ENCODE measurements around the gene CDK12. TPM values are rescaled to one million over a fixed set of nuclear protein-coding genes. Genes with fewer than 3 reads are reported as not detected.
"Not testable (repeated sequence)": the region's sequence is repeated elsewhere in the genome, so short reads cannot be mapped to it uniquely, and the experiment has no call there.

Gene CDK12
- total RNA-seq, 1 experiment from 2014 or later, result 51.2 TPM

DNA sequence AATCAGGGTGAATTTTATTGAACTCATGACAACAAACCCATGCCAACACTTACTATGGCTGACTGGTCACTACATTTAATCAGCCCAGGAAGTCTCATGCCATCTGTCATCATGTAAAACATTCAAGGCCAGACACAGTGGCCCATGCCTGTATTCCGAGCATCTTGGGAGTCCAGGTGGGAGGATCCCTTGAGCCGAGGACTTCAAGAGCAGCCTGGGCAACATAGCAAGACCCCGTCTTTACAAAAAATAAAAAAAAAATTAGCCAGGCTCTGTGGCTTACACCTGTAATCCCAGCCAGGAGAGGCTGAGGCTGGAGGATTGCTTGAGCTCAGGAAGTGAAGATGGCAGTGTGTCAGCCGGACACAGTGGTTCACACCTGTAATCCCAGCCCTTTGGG, 5.4 kb upstream of the CDK12 start (continued):
- TF ChIP-seq CBX3 (IDR thresholded peaks at IDR 0.05; ENCODE audit: low read depth) (no peak), RAD21 (IDR thresholded peaks at IDR 0.05; ENCODE audit: low read depth) (no peak)

DNA sequence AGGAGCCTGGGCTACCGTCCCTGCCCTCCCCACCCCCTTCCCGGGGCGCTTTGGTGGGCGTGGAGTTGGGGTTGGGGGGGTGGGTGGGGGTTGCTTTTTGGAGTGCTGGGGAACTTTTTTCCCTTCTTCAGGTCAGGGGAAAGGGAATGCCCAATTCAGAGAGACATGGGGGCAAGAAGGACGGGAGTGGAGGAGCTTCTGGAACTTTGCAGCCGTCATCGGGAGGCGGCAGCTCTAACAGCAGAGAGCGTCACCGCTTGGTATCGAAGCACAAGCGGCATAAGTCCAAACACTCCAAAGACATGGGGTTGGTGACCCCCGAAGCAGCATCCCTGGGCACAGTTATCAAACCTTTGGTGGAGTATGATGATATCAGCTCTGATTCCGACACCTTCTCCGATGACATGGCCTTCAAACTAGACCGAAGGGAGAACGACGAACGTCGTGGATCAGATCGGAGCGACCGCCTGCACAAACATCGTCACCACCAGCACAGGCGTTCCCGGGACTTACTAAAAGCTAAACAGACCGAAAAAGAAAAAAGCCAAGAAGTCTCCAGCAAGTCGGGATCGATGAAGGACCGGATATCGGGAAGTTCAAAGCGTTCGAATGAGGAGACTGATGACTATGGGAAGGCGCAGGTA, 762 bp downstream of the CDK12 start:
- Histone ChIP-seq H3K9me3 (ENCODE audit: control insufficient read depth in 1 of 2, insufficient read depth in 1 of 2, low read depth in 1 of 2, low read length in 2 of 2) (no peaks in the 10 kb centered on the region), H3K79me2 (ENCODE audit: insufficient read depth, low read length) (peaks cover 55% of the 10 kb centered on the region), H3K27ac (ENCODE audit: low read depth, low read length) (peak overlapping the region; percentile 91), H3K9me2 (ENCODE audit: insufficient read depth) (no peaks in the 10 kb centered on the region), H3K4me1 (ENCODE audit: control insufficient read depth in 1 of 2, insufficient read depth in 2 of 2, low read length in 2 of 2) (peaks cover 12 to 29% of the 10 kb centered on the region in 2 experiments; a peak in 3 of 4 replicates), H3K9ac (ENCODE audit: low read length) (peak overlapping the region; percentile 99), H3K4me3 (replicated peaks in 1 of 2; ENCODE audit: low read depth in 1 of 2, low read length in 2 of 2) (peak overlapping the region; percentile 87 to 92), H2AFZ (ENCODE audit: low read depth, low read length, poor library complexity, severe bottlenecking) (no peak overlapping the region), H3K36me3 (ENCODE audit: control insufficient read depth in 1 of 2, insufficient read depth in 2 of 2, low read length in 2 of 2) (peaks cover 0 to 4% of the 10 kb centered on the region in 2 experiments; a peak in 1 of 4 replicates), H4K20me1 (ENCODE audit: insufficient read depth) (peaks cover 5% of the 10 kb centered on the region; the same call in 1 of the 2 replicates), H3K4me2 (ENCODE audit: low read length) (peak overlapping the region; percentile 89), H3K27me3 (ENCODE audit: insufficient read depth, low read length) (no peaks in the 10 kb centered on the region)
- ATAC-seq (no peak), DNase-seq (ENCODE audit: low read depth, low spot score) (no peak)
- ChIA-PET CTCF (no interaction called here), POLR2A (interaction anchor here (1.4 to 1.6 kb wide), 4 partner anchors 10 to 23 kb away, joined by 3 to 24 read pairs (median 6); partner anchors contain the start of gene MED1), RAD21 (ENCODE audit: low non-redundant PET in 1 of 2, low total read pairs in 2 of 2, uncharacterized antibody in 2 of 2, unreplicated experiment in 2 of 2) (no interaction called here)
- TF ChIP-seq, protein P1, sequence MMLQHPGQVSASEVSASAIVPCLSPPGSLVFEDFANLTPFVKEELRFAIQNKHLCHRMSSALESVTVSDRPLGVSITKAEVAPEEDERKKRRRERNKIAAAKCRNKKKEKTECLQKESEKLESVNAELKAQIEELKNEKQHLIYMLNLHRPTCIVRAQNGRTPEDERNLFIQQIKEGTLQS (IDR thresholded peaks at IDR 0.05), result no peak
- BruUV-seq (replicated peaks), result no TSS peak
- intact Hi-C loops (cut with micrococcal nuclease), result no loop called here

DNA sequence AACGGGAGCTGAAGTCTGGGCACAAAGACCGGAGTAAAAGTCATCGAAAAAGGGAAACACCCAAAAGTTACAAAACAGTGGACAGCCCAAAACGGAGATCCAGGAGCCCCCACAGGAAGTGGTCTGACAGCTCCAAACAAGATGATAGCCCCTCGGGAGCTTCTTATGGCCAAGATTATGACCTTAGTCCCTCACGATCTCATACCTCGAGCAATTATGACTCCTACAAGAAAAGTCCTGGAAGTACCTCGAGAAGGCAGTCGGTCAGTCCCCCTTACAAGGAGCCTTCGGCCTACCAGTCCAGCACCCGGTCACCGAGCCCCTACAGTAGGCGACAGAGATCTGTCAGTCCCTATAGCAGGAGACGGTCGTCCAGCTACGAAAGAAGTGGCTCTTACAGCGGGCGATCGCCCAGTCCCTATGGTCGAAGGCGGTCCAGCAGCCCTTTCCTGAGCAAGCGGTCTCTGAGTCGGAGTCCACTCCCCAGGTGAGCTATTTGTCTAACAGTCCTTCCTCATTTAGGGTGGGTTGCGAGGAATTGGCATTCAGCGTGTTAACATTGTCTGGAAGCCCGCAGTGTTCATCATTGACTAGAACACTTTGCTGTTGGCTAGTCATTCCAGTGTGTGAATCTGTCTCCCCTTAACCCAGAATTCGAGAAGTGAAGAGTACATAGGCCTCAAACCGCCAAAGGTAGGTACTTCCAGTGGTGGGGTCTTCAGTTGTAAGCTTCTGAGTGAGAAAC, 1.5 kb downstream of the CDK12 start:
- Histone ChIP-seq H3K27ac (ENCODE audit: low read depth, low read length) (no peak overlapping the region), H3K4me1 (ENCODE audit: control insufficient read depth in 1 of 2, insufficient read depth in 2 of 2, low read length in 2 of 2) (peaks cover 12 to 29% of the 10 kb centered on the region in 2 experiments; a peak in 3 of 4 replicates), H3K9me2 (ENCODE audit: insufficient read depth) (no peaks in the 10 kb centered on the region), H3K9ac (ENCODE audit: low read length) (peak overlapping the region; percentile 99; the same call in 1 of the 2 replicates), H3K4me3 (replicated peaks in 1 of 2; ENCODE audit: low read depth in 1 of 2, low read length in 2 of 2) (peak overlapping the region in 1 of 2 experiments; percentile 92; a peak in 2 of 4 replicates), H3K4me2 (ENCODE audit: low read length) (peak overlapping the region; percentile 89), H3K79me2 (ENCODE audit: insufficient read depth, low read length) (peaks cover 63% of the 10 kb centered on the region), H4K20me1 (ENCODE audit: insufficient read depth) (peaks cover 11% of the 10 kb centered on the region), H2AFZ (ENCODE audit: low read depth, low read length, poor library complexity, severe bottlenecking) (no peak overlapping the region), H3K36me3 (ENCODE audit: control insufficient read depth in 1 of 2, insufficient read depth in 2 of 2, low read length in 2 of 2) (peaks cover 0 to 7% of the 10 kb centered on the region in 2 experiments; a peak in 2 of 4 replicates), H3K27me3 (ENCODE audit: insufficient read depth, low read length) (no peaks in the 10 kb centered on the region), H3K9me3 (ENCODE audit: control insufficient read depth in 1 of 2, insufficient read depth in 1 of 2, low read depth in 1 of 2, low read length in 2 of 2) (no peaks in the 10 kb centered on the region)
- ChIA-PET RAD21 (ENCODE audit: low non-redundant PET in 1 of 2, low total read pairs in 2 of 2, uncharacterized antibody in 2 of 2, unreplicated experiment in 2 of 2) (no interaction called here), CTCF (no interaction called here), POLR2A (interaction anchor here (1.4 kb wide), 1 partner anchor 11 kb away, joined by 6 read pairs; the partner anchor contains the start of gene MED1)
- no peak for ATAC-seq
- intact Hi-C loops (cut with micrococcal nuclease), result no loop called here
- BruUV-seq (replicated peaks), result no TSS peak
- no peak for DNase-seq (ENCODE audit: low read depth, low spot score)
- TF ChIP-seq POLR2AphosphoS5 (IDR thresholded peaks at IDR 0.05; ENCODE audit: low read depth, low read length), result no peak

DNA sequence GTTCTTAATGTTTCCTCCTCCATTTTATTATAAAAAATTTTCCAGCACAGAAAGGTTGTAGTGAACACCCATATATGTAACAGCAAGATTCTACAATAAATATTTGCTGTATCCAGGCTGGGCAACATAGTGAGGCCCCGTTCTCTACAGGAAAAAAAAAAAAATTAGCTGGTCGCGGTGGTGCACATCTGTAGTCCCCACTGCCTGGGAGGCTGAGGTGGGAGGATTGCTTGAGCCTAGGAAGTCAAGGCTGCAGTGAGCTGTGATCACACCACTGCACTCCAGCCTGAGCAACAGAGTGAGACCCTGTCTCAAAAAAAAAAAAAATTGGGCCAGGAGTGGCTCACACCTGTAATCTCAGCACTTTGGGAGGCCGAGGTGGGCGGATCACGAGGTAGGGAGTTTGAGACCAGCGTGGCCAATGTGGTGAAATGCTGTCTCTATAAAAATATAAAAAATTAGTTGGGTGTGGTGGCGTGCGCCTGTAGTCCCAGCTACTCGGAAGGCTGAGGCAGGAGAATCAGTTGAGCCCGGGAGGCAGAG, 3.4 kb downstream of the CDK12 start:
- RAD21 ChIA-PET (ENCODE audit: low non-redundant PET in 1 of 2, low total read pairs in 2 of 2, uncharacterized antibody in 2 of 2, unreplicated experiment in 2 of 2); H2AFZ ChIP-seq (ENCODE audit: low read depth, low read length, poor library complexity, severe bottlenecking); H3K4me3 ChIP-seq (replicated peaks in 1 of 2; ENCODE audit: low read depth in 1 of 2, low read length in 2 of 2); ATAC-seq; H3K27me3 ChIP-seq (ENCODE audit: insufficient read depth, low read length); H3K36me3 ChIP-seq (ENCODE audit: control insufficient read depth in 1 of 2, insufficient read depth in 2 of 2, low read length in 2 of 2); intact Hi-C loops (cut with micrococcal nuclease); DNase-seq (ENCODE audit: low read depth, low spot score); H3K27ac ChIP-seq (ENCODE audit: low read depth, low read length); H3K9me2 ChIP-seq (ENCODE audit: insufficient read depth); H3K9me3 ChIP-seq (ENCODE audit: control insufficient read depth in 1 of 2, insufficient read depth in 1 of 2, low read depth in 1 of 2, low read length in 2 of 2); BruUV-seq (replicated peaks); POLR2A ChIA-PET; H3K9ac ChIP-seq (ENCODE audit: low read length); H3K4me2 ChIP-seq (ENCODE audit: low read length); CTCF ChIA-PET: not testable (repeated sequence)
- peaks cover 11% of the 10 kb centered on the region for H4K20me1 ChIP-seq (ENCODE audit: insufficient read depth)
- peaks cover 81% of the 10 kb centered on the region for H3K79me2 ChIP-seq (ENCODE audit: insufficient read depth, low read length)
- peaks cover 12 to 29% of the 10 kb centered on the region in 2 experiments; a peak in 3 of 4 replicates for H3K4me1 ChIP-seq (ENCODE audit: control insufficient read depth in 1 of 2, insufficient read depth in 2 of 2, low read length in 2 of 2)
